SIG-M5 treated with dmso at 0.1 percent for 504 hours (cell line): ENCODE results near the gene SEZ6L.

ENCODE experiments used
- DNase-seq: peaks from one replicate; lab custom pipeline; 2025; ENCODE audit not compliant: unreplicated experiment; lab: John Stamatoyannopoulos, UW

SEZ6L gene

GRCh38 chr22:26291940-26292666 is 122.8 kb downstream of the SEZ6L start:
- DNase-seq: no peak

- DNase-seq: no peak
Observed at GRCh38 chr22:26292667-26292995, 123.4 kb downstream of the SEZ6L start.

DNA sequence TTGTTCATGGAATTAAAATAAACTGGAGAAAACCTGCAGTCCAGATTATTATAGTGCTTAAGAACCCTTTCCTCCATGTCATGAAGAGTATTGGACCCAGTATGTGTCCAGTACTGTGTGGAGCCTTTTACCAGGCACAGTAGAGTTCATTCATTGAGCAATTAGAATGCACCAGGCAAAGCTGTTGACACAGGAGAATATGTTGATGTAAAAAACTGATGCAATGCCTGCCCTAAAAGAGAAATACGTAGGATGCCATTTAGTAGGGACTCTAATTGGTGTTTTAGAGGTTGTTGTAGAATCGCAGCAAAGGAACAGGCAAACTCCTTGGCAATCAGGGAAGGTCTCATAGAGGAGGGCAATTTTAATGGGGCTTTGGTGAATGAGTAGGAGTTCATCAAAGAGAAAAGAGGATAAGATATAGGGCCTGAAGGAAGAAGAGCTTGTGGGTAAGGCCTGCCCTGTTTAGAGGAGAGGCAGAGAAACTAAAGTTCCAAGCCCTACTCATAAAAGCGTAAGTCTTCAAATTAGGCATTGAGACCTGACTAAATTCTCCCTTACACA is 126.4 kb downstream of the SEZ6L start:
- no peak for DNase-seq

- DNase-seq: no peak
Observed at GRCh38 chr22:26298605-26299310, 129.5 kb downstream of the SEZ6L start.

- no peak for DNase-seq
Observed at GRCh38 chr22:26302726-26303125, 133.5 kb downstream of the SEZ6L start.

DNA sequence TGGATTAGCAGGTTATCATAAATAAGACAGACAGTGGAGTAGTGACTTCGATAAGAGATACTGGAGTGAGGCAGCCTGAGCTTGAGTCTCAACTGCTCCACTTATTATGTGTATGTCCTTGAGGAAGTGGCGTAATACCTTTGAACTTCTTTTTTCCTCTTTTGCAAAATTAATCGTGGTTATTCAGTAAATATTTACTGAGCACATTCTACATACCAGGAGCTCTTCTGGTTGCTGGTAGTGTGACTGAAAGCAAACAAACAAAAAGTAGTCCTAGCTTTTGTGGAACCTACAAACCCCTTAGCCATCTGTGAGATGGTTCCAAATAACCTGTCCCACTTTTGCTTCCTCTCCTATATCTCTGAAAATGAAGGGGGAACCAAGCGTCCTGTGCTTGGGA is 134.2 kb downstream of the SEZ6L start:
- no peak for DNase-seq

DNA sequence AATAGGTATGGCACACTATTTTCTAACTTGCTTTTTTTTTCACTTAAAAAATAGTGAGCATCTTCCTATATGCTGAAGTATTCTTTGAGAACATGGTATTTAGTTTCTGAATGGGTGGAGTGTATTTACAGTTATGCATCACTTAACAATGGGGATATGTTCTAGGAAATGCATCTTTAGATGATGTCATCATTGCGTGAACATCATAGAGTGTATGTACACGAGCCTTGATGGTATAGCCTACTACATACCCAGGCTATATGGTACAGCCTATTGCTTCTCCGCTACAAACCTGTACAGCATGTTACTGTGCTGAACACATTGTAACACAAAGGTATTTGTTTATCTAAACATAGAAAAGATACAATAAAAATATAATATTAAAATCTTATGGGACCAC is 135.5 kb downstream of the SEZ6L start:
- no peak for DNase-seq

DNA sequence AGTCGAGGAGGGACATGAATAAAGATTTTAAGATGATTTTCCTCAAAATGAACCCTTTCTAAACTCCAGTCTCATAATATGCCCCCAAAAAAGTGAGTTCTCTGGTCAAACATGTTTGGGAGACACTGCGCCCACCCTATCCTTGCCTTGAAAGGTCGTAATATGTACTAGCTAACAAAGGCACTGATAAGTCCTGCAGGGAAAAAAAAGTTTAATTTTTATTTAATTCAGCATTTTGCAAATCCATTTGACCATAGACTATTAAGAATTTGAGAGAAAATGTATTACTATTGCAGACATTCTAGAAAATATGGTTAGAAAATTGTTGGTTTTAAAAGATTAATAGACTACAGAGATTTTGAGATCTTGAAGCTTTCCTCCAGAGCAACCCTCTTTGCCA is 139.2 kb downstream of the SEZ6L start:
- no peak for DNase-seq

GRCh38 chr22:26310616-26311015 is 141.4 kb downstream of the SEZ6L start:
- no peak for DNase-seq

- no peak for DNase-seq
Observed at GRCh38 chr22:26313291-26313690, 144.0 kb downstream of the SEZ6L start.

DNA sequence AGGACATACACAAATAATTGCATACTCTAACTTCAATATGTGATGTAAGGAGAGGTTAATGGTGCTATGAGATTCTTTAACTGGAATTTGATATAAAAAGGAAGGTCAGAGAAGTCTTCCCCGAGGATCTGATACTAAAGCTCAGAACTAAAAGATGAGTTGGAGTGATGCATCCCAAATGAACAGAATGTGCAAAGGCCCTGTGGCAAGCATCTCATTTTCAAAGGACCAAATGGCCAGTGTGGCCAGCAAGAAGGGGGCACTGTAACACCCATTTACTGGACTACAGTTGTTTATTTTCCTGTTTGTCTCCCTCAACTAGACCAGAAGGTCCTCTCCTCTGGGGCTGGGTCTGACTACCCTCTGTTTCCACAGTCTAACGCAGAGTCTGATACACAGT is 144.9 kb downstream of the SEZ6L start:
- no peak for DNase-seq

DNA sequence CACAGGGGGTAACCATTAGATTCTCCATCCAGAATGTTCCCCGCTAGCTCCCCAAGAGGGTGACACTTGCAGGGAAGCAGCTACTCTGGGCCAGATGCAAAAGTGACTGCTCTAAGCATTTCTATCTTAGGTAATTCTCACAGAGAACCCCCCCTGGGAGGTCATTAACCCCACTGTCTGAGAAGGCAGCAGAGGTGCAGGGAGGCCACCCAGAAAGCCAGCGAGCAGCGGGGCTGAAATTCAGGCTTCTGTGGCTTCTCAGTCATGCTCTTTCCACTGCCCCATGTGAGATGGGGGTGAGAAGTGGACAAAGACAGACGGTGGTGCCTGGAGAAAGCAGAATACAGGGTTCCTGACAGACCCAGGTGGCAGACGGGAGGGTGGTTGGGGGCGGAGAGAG is 145.4 kb downstream of the SEZ6L start:
- DNase-seq: no peak

DNA sequence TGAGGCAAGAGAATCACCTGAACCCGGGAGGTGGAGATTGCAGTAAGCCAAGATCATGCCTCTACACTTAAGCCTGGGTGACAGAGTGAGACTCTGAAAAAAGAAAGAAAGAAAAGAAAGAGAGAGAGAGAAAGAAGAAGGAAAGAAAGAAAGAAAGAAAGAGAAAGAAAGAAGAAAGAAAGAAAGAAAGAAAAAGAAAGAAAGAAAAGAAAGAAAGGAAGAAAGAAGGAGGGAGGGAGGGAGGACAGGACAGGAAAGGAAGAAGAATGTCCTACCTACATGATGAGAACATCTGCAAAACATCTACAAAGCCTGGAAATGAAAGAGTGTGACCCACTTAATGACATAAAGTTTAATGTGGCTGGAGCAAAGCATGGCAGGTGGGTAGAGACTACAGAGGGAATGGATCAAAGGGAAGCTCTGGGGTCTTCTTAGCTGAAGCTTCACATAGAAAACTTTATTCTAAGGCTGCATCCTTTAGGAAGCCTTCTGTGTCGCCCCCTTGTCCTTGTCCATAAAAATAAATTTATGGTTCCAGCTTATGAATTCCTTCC is 147.5 kb downstream of the SEZ6L start:
- no peak for DNase-seq

DNA sequence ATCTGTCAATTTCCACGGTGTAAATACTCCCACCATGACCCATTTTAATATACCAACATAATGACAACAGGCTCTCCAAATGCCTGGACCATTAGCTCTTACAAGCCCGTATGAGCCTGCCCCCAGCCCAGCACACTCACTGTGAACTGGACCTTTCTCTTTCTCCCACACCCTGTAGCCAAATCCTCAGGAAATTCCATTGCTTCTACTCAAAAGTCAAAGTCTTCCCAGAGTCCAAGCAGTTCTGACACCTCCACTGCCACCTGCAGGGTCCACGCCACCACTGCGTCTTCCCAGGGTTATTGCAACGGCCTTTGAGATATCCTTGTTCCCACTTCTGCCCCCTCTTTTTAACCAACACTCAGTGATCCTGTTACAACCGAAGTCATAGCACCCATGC is 149.7 kb downstream of the SEZ6L start:
- DNase-seq: no peak

GRCh38 chr22:26320447-26320846 is 151.2 kb downstream of the SEZ6L start:
- DNase-seq: no peak

GRCh38 chr22:26321469-26321913 is 152.2 kb downstream of the SEZ6L start:
- DNase-seq: no peak

DNA sequence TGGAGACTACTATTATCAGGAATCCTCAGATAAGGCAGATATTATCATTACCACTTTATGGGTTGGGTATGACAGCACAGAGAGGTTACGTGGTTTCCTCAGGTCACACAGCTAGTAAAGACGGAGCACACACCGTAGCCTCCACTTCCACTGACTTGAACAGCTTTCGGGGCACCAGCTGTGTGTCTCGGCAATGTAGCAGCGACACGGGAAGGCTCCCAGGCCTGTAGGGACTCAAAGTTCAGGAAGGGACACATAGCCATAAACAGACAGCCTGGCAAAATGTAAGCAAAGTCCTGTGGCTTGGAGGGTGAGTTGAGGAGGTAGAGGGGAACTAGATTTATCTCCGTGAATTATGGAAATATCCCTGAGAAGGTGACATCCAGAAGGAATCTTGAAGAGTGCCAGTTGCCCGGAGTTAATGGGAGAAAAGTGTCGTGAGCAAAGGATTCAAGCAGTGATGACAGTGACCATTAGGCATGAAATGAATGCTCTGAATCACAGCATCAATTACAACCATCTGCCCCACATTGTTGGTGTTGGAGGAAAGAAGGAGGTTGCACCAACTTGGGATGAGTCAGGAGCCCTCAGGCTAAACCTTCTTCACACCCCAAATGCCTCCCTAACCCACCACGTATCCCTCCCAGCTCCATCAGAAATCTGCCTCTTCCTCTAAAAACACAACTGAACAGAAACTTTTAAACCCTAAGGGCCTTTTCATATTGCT is 153.1 kb downstream of the SEZ6L start:
- DNase-seq: no peak

- DNase-seq: no peak
Observed at GRCh38 chr22:26323013-26323412, 153.8 kb downstream of the SEZ6L start.

DNA sequence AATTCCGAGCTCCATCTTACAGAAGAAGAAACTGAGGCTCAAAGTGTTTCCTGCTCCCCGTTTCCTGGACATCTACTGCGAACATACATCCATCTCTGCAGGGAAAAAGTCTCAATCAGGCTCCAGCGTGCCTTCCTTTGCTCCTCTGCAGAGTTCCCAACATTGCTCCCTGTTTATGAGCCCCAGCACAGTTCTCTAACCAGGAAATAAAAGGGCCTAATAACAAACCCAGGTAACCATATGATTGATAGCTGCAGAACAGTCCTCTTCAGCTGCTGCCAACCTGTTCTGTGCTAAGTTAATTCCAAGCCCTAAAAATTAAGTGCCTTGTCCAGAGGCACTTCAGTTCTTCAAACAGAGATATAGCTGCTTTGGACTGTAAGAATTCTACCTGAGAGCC is 154.9 kb downstream of the SEZ6L start:
- no peak for DNase-seq

DNA sequence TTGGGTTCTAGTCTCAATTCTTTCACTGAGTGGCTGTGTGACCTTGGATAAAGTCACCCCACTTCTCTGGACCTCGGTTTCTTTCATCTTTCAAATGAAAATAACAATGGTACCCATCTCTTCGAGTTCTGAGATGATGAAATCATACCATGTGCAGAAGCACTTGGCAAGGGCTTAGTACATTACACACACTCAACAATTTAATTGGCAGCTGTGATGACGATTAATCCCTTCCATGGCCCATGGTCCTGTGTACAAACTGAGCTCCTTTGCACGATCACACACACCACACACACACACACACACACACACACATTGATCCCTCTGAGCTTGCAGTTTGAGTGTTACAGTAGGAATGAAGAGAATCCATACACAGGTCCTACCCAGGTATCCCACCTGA is 156.4 kb downstream of the SEZ6L start:
- no peak for DNase-seq

GRCh38 chr22:26326803-26327202 is 157.5 kb downstream of the SEZ6L start:
- no peak for DNase-seq

DNA sequence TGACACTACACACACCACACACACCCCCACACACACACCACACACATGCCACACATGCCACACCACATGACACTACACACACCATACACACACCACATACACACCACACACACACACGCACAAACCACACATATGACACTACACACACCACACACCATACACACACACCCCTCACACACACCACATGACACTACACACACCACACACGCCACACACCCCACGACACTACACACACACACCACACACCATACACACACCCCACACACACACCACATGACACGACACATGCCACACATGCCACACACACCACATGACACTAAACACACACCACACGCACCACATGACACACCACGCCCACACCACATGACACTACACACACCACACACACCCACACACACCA is 158.0 kb downstream of the SEZ6L start:
- no peak for DNase-seq
